Gastroesophageal sphincter (tissue), 4 donors: Measurements from ENCODE around the gene ABCA6. TPM values are rescaled to one million over a fixed set of nuclear protein-coding genes. Genes with fewer than 3 reads are reported as not detected.
"Not testable (repeated sequence)": the region's sequence is repeated elsewhere in the genome, so short reads cannot be mapped to it uniquely, and the experiment has no call there.

Experiments used
- ATAC-seq: fragments of 150-250 bp; one replicate; pipeline ENCODE4 v1.9.1; 2016; ENCODE audit warnings: mild to moderate bottlenecking, moderate library complexity
- H3K27ac ChIP-seq, 4 donors: fragments of 200-600 bp; sonication (generic) in 3 of 4; 1 replicate in 3 of 4; 2 replicates in 1 of 4; pipeline ENCODE4 v1.5.1; 2016 to 2019
- H3K27me3 ChIP-seq: fragments of 200-600 bp; sonication (generic); one replicate; pipeline ENCODE4 v1.5.1; 2019
- H3K36me3 ChIP-seq, 2 donors: fragments of 200-600 bp; sonication (generic); one replicate each; pipeline ENCODE4 v1.5.1; 2019; ENCODE audit warnings: control low read depth in 1 of 2
- H3K4me1 ChIP-seq, 3 donors: fragments of 200-600 bp; sonication (generic); 1 replicate in 2 of 3; 2 replicates in 1 of 3; pipeline ENCODE4 v1.5.1; 2016 to 2019; ENCODE audit warnings: control low read depth in 2 of 3
- H3K4me3 ChIP-seq, 2 donors: fragments of 200-600 bp; sonication (generic); one replicate each; pipeline ENCODE4 v1.5.1; 2019; ENCODE audit warnings: mild to moderate bottlenecking in 1 of 2, moderate library complexity in 1 of 2
- H3K9me3 ChIP-seq, 3 donors: fragments of 200-600 bp; sonication (generic); one replicate each; pipeline ENCODE4 v1.5.1; 2017 to 2019; ENCODE audit warnings: control low read depth in 2 of 3
- EP300 ChIP-seq: sonication (generic); formaldehyde crosslinking; IDR thresholded peaks from one replicate; pipeline ENCODE4 v1.6.1; 2017; ENCODE audit warnings: antibody characterized with exemption, mild to moderate bottlenecking
- POLR2A ChIP-seq, 2 donors: fragments of 450-650 bp; IDR thresholded peaks; one replicate each; pipeline ENCODE4 v1.6.1; 2017; ENCODE audit warnings: antibody characterized with exemption in 2 of 2, mild to moderate bottlenecking in 2 of 2, moderate library complexity in 1 of 2
- POLR2AphosphoS5 ChIP-seq: sonication (generic); formaldehyde crosslinking; IDR thresholded peaks from one replicate; pipeline ENCODE4 v1.6.1; 2017; ENCODE audit warnings: antibody characterized with exemption
- WGBS, 2 donors: methylation state at CpG; one replicate each; pipeline ENCODE4 v1.1.5; 2018; ENCODE audit warnings: low coverage in 1 of 2; 5-methylcytosine and 5-hydroxymethylcytosine counted together
- total RNA-seq, 4 donors: library from RNA; depleted of rRNA; stranded (reverse); fragments of >200 nt; gene quantifications; one replicate each; pipeline ENCODE4 v1.1.0, GENCODE V29; 2016
- TF ChIP-seq, protein P1 (sequence below), 4 experiments: fragments of 200-600 bp in 2 of 4; fragments of 450-650 bp in 2 of 4; sonication (generic) in 1 of 4; IDR thresholded peaks; one replicate each; pipeline ENCODE4 v1.5.1; 2017 to 2019; ENCODE audit warnings: antibody characterized with exemption in 4 of 4, mild to moderate bottlenecking in 2 of 4, moderate library complexity in 2 of 4

The ABCA6 gene
- total RNA-seq, 4 donors from 2014 or later = 35.8 to 133 (median 71.1) TPM

- Histone ChIP-seq H3K27me3 (no peaks in the 10 kb centered on the region), H3K36me3 (peaks cover 3 to 61% of the 10 kb centered on the region in 2 donors), H3K27ac (no peak overlapping the region), H3K4me1 (no peaks in the 10 kb centered on the region), H3K4me3 (no peak overlapping the region), H3K9me3 (peaks cover 0 to 11% (median 0%) of the 10 kb centered on the region in 3 donors)
- WGBS, 2 donors = 89 to 91% methylated on average over 1 of the region's 1 CpG
- no peak for ATAC-seq
- TF ChIP-seq, protein P1, sequence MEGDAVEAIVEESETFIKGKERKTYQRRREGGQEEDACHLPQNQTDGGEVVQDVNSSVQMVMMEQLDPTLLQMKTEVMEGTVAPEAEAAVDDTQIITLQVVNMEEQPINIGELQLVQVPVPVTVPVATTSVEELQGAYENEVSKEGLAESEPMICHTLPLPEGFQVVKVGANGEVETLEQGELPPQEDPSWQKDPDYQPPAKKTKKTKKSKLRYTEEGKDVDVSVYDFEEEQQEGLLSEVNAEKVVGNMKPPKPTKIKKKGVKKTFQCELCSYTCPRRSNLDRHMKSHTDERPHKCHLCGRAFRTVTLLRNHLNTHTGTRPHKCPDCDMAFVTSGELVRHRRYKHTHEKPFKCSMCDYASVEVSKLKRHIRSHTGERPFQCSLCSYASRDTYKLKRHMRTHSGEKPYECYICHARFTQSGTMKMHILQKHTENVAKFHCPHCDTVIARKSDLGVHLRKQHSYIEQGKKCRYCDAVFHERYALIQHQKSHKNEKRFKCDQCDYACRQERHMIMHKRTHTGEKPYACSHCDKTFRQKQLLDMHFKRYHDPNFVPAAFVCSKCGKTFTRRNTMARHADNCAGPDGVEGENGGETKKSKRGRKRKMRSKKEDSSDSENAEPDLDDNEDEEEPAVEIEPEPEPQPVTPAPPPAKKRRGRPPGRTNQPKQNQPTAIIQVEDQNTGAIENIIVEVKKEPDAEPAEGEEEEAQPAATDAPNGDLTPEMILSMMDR (IDR thresholded peaks at IDR 0.05) = no peak
- TF ChIP-seq POLR2A (IDR thresholded peaks at IDR 0.05) (no peak), EP300 (no peak), POLR2AphosphoS5 (no peak)
Observed at GRCh38 chr17:69086641-69087040, 55.1 kb downstream of the ABCA6 start.

GRCh38 chr17:69084911-69085310 lies 56.8 kb downstream of the ABCA6 start:
- WGBS, 2 donors = 47 to 75% methylated on average over 5 to 11 of the region's 13 CpGs
- TF ChIP-seq, protein P1 (IDR thresholded peaks at IDR 0.05) = no peak
- TF ChIP-seq EP300 (no peak), POLR2AphosphoS5 (no peak), POLR2A (IDR thresholded peaks at IDR 0.05) (no peak)
- Histone ChIP-seq H3K36me3 (peaks cover 3 to 77% of the 10 kb centered on the region in 2 donors), H3K27ac (no peak overlapping the region), H3K4me1 (no peaks in the 10 kb centered on the region), H3K9me3 (peaks cover 0 to 11% (median 0%) of the 10 kb centered on the region in 3 donors), H3K4me3 (no peak overlapping the region), H3K27me3 (no peaks in the 10 kb centered on the region)
- no peak for ATAC-seq

DNA sequence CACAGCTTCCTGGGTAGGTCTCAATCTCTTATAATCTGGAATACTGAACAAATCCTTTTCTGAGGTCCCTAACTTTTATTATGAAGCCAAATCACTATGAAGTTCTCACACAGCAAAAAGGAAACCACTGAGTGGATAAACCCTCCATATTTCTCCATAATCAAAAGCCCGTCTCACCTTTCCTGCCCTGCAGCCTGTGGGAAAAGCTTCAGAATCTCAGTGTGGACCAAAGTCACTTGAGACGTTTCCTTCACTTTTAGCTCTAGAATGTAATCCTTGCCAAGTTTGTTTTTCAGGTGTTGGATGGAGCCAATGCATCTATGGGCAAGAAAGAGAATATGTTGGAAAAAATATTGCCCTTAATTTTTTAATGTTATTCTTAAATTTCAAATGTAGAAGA lies 59.0 kb downstream of the ABCA6 start:
- Histone ChIP-seq H3K4me1 (no peaks in the 10 kb centered on the region), H3K27me3 (no peaks in the 10 kb centered on the region), H3K9me3 (peaks cover 0 to 11% (median 0%) of the 10 kb centered on the region in 3 donors), H3K27ac (no peak overlapping the region), H3K4me3 (no peak overlapping the region), H3K36me3 (peaks cover 3 to 87% of the 10 kb centered on the region in 2 donors)
- WGBS, 2 donors = 90 to 100% methylated on average over 2 of the region's 2 CpGs
- ATAC-seq = no peak
- TF ChIP-seq POLR2A (IDR thresholded peaks at IDR 0.05) (no peak), EP300 (no peak), POLR2AphosphoS5 (no peak)
- TF ChIP-seq, protein P1 (IDR thresholded peaks at IDR 0.05) = no peak

DNA sequence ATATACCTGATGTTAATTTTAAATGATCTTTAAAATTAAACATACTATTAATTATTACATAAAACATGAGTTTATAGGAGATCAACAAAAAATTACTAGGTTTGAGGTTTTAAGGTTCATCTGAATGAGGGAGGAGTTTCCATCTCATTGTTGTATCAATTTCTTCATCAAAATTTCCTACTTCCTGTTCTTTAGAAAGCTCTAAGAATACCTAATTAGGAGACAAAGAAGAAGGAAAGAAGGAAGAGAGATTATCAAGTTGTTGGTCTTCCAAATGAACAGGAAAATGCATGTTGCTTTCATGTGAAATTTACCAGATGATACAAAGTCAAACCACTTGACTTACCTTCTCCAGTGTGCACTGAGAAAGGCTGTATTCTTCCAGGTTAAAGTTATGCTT lies 62.8 kb downstream of the ABCA6 start:
- Histone ChIP-seq H3K4me1 (no peaks in the 10 kb centered on the region), H3K27me3 (no peaks in the 10 kb centered on the region), H3K9me3 (peaks cover 0 to 29% (median 0%) of the 10 kb centered on the region in 3 donors), H3K4me3 (no peak overlapping the region), H3K36me3 (peaks cover 3 to 65% of the 10 kb centered on the region in 2 donors), H3K27ac (no peak overlapping the region)
- TF ChIP-seq, protein P1 (IDR thresholded peaks at IDR 0.05) = no peak
- TF ChIP-seq POLR2A (IDR thresholded peaks at IDR 0.05) (no peak), POLR2AphosphoS5 (no peak)
- no peak for ATAC-seq

DNA sequence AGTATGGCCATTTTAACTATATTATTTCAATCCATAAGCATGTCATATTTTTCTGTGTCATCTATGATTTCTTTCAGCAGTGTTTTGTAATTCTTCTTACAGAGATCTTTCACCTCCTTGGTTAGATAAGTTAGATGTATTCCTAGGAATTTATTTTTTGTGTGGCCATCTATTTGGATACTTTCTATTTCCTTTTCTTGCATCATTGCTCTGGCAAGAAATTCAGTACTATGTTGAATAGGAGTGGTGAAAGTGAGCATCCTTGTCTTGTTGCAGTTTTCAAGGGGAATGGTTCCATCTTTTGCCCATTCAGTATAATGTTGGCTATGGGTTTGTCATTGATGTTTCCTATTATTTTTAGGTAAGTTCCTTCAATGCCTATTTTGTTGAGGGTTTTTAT lies 65.9 kb downstream of the ABCA6 start:
- H3K27me3 ChIP-seq = no peaks in the 10 kb centered on the region
- ATAC-seq = no peak
- H3K36me3 ChIP-seq = peaks cover 0 to 37% of the 10 kb centered on the region in 2 donors
- no peak overlapping the region for H3K27ac ChIP-seq
- TF ChIP-seq EP300 = no peak
- H3K4me3 ChIP-seq = no peak overlapping the region
- H3K9me3 ChIP-seq = peaks cover 0 to 23% (median 0%) of the 10 kb centered on the region in 3 donors
- H3K4me1 ChIP-seq = no peaks in the 10 kb centered on the region

GRCh38 chr17:69073392-69073791 lies 68.3 kb downstream of the ABCA6 start:
- peaks cover 0 to 13% of the 10 kb centered on the region in 2 donors for H3K36me3 ChIP-seq
- not testable (repeated sequence) for H3K27me3 ChIP-seq, H3K4me1 ChIP-seq, H3K4me3 ChIP-seq, ATAC-seq, H3K27ac ChIP-seq
- peaks cover 0 to 23% (median 0%) of the 10 kb centered on the region in 3 donors for H3K9me3 ChIP-seq

DNA sequence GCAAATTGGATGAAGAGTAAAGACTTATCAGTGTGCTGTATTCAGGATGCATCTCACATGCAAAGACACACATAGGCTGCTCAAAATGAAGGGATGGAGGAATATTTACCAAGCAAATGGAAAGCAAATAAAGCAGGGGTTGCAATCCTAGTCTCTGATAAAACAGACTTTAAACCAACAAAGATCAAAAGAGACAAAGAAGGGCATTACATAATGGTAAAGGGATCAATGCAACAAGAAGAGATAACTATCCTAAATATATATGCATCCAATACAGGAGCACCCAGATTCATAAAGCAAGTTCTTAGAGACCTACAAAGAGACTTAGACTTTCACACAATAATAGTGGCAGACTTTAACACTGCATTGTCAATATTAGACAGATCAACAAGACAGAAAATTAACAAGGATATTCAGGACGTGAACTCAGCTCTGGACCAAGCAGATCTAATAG lies 68.9 kb downstream of the ABCA6 start:
- WGBS, 2 donors = 86 to 100% methylated on average over 1 of the region's 1 CpG
- H3K36me3 ChIP-seq, ATAC-seq: not testable (repeated sequence)

GRCh38 chr17:69071233-69071586 lies 70.5 kb downstream of the ABCA6 start:
- H3K9me3 ChIP-seq = peaks cover 0 to 23% (median 0%) of the 10 kb centered on the region in 3 donors
- not testable (repeated sequence) for H3K27me3 ChIP-seq, H3K36me3 ChIP-seq, H3K27ac ChIP-seq, H3K4me3 ChIP-seq, H3K4me1 ChIP-seq, ATAC-seq
- WGBS, 2 donors = 93% methylated on average over 2 of the region's 4 CpGs; no CpG with 5 or more reads in 1 of the 2 donors

More for the DNA sequence above, 68.9 kb downstream of the ABCA6 start:
- not testable (repeated sequence) for H3K4me3 ChIP-seq, H3K27me3 ChIP-seq, H3K27ac ChIP-seq, H3K4me1 ChIP-seq
- H3K9me3 ChIP-seq = peaks cover 0 to 23% (median 0%) of the 10 kb centered on the region in 3 donors
